ENCODE measurements around the gene CYP26A1.

The CYP26A1 gene

DNA sequence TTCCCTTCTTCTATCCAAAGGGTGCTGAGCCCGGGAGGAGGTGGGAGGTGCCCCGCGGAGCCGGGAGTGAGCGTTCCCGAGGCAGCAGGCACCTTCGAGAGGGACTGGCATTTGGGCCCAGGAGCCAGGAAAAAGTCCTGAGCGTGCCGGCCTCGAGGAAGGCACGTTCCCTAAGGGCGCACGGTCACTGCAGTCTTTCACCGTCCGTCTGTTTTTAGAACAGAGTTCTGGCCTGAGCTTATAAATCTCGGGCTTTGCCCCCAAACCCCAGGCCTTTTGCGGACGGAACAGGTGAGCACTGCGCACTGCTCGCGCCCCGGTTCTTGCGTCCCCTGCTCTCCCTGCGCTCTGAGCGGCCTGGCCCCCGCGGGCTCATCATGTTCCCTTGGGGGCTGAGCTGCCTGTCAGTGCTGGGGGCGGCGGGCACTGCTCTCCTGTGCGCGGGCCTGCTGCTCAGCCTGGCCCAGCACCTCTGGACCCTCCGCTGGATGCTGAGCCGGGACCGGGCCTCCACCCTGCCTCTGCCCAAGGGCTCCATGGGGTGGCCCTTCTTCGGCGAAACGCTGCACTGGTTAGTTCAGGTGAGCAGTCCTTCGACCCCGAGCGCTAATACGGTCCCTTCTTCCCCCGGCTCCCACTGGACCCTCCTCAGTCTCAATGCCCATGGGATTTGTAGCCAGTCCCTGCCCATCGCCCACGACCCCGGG is 12.7 kb upstream of the CYP26A1 start:
- no peak overlapping the region for H3K4me3 ChIP-seq (ENCODE audit: low read depth, low read length)
- TF ChIP-seq, protein P1, sequence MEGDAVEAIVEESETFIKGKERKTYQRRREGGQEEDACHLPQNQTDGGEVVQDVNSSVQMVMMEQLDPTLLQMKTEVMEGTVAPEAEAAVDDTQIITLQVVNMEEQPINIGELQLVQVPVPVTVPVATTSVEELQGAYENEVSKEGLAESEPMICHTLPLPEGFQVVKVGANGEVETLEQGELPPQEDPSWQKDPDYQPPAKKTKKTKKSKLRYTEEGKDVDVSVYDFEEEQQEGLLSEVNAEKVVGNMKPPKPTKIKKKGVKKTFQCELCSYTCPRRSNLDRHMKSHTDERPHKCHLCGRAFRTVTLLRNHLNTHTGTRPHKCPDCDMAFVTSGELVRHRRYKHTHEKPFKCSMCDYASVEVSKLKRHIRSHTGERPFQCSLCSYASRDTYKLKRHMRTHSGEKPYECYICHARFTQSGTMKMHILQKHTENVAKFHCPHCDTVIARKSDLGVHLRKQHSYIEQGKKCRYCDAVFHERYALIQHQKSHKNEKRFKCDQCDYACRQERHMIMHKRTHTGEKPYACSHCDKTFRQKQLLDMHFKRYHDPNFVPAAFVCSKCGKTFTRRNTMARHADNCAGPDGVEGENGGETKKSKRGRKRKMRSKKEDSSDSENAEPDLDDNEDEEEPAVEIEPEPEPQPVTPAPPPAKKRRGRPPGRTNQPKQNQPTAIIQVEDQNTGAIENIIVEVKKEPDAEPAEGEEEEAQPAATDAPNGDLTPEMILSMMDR (IDR thresholded peaks at IDR 0.05; ENCODE audit: low read depth, low read length) = no peak

DNA sequence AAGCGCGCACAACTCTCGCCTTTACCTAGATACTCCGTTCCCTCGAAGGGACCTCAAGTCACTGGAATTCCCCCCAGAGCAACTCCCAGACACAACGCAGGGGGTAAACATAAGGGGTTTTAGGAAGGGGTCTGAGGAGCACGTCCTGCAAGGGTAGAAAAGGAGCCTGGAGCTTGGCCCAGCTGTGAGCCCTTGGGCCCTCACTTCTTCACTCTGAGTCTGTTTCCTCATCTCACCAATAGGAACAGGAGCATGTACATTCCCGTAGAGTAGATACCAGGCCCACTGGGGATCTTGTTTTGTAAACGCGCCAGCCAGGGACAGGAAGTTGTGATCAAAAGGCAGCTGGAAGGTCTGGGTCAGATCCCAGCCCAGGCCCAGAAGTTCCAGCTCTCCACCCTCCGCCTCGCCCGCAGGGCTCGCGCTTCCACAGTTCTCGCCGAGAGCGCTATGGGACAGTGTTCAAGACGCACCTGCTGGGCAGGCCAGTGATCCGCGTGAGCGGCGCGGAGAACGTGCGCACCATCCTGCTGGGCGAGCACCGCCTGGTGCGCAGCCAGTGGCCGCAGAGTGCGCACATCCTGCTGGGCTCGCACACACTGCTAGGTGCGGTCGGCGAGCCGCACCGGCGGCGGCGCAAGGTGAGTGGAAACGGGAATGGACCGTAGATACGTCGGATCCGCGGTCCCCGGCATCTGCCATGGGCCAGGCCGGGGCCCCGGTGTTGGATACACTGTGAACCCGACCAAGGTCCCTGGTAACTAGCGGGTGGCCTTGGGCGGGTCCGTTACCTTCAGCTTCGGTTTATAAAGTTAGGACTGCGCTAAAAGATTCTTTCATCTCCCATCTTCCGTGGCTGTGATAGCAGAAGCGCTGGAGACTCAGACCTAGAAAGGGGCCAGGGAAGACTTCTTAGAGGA is 11.8 kb upstream of the CYP26A1 start:
- TF ChIP-seq, protein P1 (IDR thresholded peaks at IDR 0.05; ENCODE audit: low read depth, low read length) = no peak
- peak overlapping the region; percentile 33 for H3K4me3 ChIP-seq (ENCODE audit: low read depth, low read length)

DNA sequence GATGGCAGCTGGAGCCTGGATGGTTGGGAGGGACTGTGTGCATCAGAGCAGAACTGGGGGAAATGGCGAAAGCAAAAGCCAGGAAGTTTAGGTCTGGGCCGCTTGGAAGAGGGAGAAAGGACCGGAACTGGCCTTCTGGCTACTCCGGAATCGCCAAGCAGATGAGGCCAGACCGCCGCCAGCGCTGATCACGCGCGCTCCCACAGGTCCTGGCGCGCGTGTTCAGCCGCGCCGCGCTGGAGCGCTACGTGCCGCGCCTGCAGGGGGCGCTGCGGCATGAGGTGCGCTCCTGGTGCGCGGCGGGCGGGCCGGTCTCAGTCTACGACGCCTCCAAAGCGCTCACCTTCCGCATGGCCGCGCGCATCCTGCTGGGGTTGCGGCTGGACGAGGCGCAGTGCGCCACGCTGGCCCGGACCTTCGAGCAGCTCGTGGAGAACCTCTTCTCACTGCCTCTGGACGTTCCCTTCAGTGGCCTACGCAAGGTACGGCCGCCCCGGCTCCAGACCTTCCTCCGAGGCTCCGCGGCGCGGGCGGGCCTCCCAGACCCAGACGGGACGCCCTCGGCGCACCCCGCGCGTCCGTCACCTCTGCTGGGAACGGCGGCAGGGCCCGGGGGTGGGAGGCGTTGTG is 11.1 kb upstream of the CYP26A1 start:
- H3K4me3 ChIP-seq (ENCODE audit: low read depth, low read length) = peak overlapping the region; percentile 33
- TF ChIP-seq, protein P1 (IDR thresholded peaks at IDR 0.05; ENCODE audit: low read depth, low read length) = peak; percentile 55

DNA sequence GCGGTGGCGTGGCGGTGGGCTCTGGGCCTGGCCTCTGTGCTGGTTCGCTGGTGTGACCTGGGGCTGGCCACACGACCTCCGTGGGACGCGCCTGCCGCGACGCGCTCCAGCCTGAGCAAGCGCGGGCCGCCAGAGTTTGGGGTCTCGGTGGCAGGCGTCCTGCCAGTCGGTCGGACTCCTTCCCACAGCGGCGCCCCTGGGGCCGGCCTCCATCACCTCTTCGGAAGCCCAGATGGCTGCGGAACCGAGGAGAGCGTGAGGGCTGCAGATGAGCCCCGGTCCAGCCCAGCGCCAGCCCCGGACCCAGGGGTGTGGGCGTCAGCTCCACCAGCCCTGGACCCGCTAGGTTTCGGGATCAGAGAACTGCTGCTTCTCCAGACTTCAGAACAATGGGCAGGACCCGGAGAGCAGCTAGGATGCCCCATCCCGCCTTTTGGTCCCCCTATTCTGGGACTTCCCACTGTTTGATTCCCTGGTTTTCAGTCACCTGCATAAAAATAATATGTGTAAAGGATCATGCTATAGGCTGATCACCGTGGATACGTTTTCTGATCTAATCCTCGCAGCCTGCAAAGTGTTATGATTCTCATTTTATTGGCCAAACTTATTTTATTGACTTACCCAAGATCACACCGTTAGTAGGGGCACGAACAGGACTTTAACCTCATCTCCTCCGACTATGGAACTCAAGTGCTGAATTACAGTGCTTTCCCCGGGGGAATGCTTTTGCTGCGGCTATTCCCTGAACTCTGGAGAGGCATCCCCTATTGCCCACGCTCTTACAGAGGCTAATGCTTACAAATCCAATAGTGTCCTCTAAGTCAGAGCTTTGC is 10.3 kb upstream of the CYP26A1 start:
- TF ChIP-seq, protein P1 (IDR thresholded peaks at IDR 0.05; ENCODE audit: low read depth, low read length) = no peak
- H3K4me3 ChIP-seq (ENCODE audit: low read depth, low read length) = peak overlapping the region; percentile 33; the same call in 1 of the 2 replicates

DNA sequence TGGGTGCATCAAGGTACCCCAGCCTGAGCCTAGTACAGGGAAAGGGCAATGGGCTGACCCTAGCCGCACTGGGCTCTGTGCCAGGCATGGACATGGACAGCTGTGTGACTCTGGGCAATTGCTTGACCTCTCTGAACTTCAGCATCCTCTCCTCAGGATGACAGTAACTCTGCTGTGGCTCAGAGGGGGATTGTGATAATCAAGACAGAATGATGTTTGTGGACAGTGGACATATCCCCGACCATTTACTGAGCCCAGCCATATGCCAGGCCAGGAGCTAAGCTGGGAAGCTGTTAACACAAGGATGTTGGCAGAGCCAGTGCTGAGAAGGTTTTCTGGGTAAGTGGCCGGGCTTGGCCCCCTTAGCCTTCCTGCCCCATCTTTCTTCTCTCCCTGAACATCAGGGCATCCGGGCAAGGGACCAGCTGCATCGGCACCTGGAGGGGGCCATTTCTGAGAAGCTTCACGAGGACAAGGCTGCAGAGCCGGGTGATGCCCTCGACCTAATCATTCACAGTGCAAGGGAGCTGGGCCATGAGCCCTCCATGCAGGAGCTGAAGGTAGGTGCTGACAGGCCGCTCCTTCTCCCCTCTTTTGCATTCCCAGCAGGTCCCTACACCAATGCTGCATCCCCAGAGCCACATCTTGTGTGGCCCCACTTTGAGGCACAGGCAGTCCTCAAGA is 9.6 kb upstream of the CYP26A1 start:
- no peak overlapping the region for H3K4me3 ChIP-seq (ENCODE audit: low read depth, low read length)
- TF ChIP-seq, protein P1 (IDR thresholded peaks at IDR 0.05; ENCODE audit: low read depth, low read length) = no peak

DNA sequence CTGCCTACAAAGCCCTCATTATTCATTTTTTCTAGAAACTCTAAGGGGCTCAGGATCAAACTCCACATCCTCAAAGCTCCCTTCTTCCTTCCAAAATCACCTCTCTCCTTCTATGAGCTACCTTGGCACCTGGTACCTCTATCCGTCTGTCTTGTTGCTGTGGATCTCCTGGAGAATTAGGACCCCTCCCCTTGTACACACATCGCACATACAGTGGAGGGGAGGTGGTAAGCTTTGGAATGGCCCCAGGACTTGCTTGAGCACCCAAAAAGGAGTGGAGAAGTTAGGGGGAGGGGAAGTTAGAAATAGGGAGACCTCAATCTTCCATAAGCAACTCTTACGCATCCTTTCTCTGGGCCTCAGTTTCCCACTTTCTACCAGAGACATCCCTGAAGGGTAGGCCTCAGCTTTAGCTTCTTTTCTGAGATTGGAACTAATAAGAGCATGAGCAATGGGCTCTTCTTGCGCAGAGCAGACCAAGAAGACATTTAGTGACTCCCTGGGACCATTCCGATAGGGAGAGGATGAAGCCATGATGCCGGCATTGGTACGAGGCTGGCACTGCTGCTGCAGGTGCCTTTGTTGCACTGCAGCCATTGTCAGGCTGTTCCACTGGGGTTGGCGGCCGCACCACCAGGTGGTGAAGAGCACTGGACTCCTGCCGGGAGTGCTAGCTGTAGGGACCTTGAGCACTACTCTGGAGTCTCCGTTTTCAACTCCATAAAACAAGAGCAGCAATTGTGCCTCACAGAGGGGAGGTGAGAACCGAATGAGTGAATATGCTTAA is 8.6 kb upstream of the CYP26A1 start:
- TF ChIP-seq, protein P1 (IDR thresholded peaks at IDR 0.05; ENCODE audit: low read depth, low read length) = no peak
- no peak overlapping the region for H3K4me3 ChIP-seq (ENCODE audit: low read depth, low read length)

All from WI38 (cell line).